Measurements from ENCODE around the gene IGFBP5.

Gene IGFBP5

DNA sequence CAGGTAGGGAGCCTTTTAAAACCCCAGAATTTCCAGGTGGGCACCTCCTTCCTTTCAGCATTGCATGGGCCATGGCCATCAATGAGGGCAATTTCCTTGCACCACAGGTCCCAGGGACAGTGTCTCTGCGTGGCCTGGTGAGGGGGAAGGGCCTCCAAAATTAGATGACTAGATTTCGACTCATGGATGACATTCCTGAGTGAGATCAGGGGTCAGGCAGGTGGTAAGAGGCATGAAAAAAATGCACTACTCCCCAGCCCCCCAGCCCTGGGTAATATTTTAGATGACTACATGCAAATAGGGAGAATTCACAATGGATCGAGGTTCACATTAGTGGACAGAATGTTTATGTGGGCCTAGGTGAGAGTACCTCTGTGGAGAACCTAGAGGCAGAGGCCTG, 19.0 kb upstream of the IGFBP5 start:
- no peaks in the 10 kb centered on the region for H3K9me3 ChIP-seq (ENCODE audit: control insufficient read depth in 2 of 2, low read length in 2 of 2)
- H3K4me3 ChIP-seq (ENCODE audit: low read length in 2 of 2), result no peak overlapping the region
- H3K27ac ChIP-seq (ENCODE audit: low read length), result peak overlapping the region; percentile 18
- no peaks in the 10 kb centered on the region for H3K36me3 ChIP-seq (ENCODE audit: control insufficient read depth in 2 of 2, insufficient read depth in 2 of 2, low read length in 2 of 2)
- H3K9ac ChIP-seq (ENCODE audit: low read length in 2 of 2), result no peak overlapping the region
- H3K4me1 ChIP-seq (ENCODE audit: control insufficient read depth, insufficient read depth, low read length), result peaks cover 50% of the 10 kb centered on the region
- no peaks in the 10 kb centered on the region for H3K27me3 ChIP-seq (ENCODE audit: control insufficient read depth in 1 of 2, insufficient read depth in 2 of 2, low read length in 2 of 2)

DNA sequence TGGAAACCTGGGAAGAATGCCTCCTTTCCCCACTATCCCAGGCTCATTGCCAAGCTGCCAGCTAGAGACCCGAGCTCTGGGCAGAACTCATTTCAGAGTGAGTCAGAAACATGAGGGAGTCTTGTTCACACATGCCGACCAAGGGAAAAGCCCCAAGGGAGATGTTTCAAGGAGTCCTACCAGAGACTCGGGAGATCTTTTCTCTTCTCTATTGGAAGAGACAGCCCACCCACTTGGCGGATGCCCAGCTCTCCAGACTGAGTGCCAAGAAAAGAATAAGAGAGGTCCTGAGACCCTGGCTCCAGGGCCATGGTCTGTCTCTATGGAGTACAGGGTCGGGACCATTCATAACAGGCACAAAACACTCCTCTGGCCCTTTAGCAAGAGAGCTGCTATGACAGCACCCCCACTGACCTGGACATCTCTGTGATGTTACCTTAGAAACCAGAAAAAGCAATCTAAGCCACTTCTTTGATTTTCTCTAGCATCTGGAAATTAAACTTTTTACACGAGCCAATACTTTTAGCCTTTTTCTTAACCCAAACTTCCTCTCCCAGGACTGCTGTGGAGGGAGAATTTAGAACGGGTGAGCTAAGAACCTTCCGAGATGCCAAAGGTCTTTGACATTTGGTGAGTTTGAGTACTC, 18.5 kb upstream of the IGFBP5 start:
- Histone ChIP-seq H3K27ac (ENCODE audit: low read length) (peak overlapping the region; percentile 37), H3K9me3 (ENCODE audit: control insufficient read depth in 2 of 2, low read length in 2 of 2) (no peaks in the 10 kb centered on the region), H3K4me1 (ENCODE audit: control insufficient read depth, insufficient read depth, low read length) (peaks cover 50% of the 10 kb centered on the region), H3K27me3 (ENCODE audit: control insufficient read depth in 1 of 2, insufficient read depth in 2 of 2, low read length in 2 of 2) (no peaks in the 10 kb centered on the region), H3K4me3 (ENCODE audit: low read length in 2 of 2) (no peak overlapping the region), H3K36me3 (ENCODE audit: control insufficient read depth in 2 of 2, insufficient read depth in 2 of 2, low read length in 2 of 2) (no peaks in the 10 kb centered on the region), H3K9ac (ENCODE audit: low read length in 2 of 2) (no peak overlapping the region)

DNA sequence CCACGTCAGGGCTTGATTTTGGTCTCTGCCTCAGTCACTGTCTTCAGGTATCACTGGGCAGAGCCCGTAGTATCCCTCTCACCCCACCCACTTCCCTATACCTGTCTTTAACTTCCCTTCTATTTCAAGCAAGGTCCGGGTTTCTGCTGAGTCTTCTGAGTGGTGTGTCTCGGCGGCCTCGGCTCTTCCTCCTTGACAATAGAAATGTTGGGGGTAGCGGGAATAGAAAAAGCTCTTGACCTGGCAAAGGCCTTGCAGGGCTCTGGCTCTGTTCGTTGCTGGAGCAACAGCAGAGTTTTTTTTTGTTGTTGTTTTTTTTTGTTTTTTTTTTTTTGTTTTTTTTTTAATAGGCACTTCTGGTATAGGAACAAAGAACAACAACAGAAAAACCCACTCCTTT, 16.0 kb upstream of the IGFBP5 start:
- Histone ChIP-seq H3K27ac (ENCODE audit: low read length) (peak overlapping the region; percentile 93), H3K4me3 (ENCODE audit: low read length in 2 of 2) (peak overlapping the region in 1 of 2 donors; percentile 49), H3K27me3 (ENCODE audit: control insufficient read depth in 1 of 2, insufficient read depth in 2 of 2, low read length in 2 of 2) (no peaks in the 10 kb centered on the region)

DNA sequence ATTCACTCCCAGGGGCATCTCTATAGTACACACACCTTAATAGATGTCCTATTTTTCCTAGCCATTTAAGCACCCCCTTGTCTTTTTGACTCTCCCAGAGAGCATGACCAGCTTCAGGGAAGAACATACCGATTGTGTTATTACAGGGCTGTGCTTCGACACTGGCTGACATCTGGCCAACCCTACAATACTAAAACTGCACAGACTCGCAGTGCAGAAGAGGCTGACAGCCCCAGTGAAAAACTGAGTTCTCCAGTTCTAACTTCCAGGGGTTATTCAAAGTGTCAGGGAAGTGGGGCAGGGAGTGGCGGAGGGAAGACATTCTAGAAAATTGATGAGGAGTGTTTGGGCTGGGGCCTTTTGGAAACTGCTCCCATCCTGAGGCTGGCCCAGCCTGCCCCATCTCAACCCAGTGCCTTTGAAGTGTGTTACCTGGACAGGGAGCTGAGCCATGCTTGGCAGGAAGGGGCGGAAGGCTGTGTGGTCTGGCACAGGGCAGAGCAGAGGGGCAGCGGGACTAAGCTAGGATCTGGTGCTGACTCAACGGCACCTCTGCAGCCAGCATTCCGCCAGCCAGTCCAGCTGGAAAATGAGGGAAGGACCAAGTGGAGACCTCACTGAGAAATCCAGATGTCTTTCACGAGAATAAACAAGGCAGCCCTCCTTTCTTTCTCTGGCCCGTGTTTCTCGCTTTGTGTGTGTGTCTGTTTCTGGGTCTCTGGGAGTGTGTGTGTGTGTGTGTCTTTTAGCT, 15.4 kb upstream of the IGFBP5 start:
- H3K36me3 ChIP-seq (ENCODE audit: control insufficient read depth in 2 of 2, insufficient read depth in 2 of 2, low read length in 2 of 2), result no peaks in the 10 kb centered on the region
- H3K9ac ChIP-seq (ENCODE audit: low read length in 2 of 2), result peak overlapping the region; percentile 11 to 58
- peak overlapping the region in 1 of 2 donors; percentile 49 for H3K4me3 ChIP-seq (ENCODE audit: low read length in 2 of 2)
- no peaks in the 10 kb centered on the region for H3K9me3 ChIP-seq (ENCODE audit: control insufficient read depth in 2 of 2, low read length in 2 of 2)
- H3K27ac ChIP-seq (ENCODE audit: low read length), result peak overlapping the region; percentile 93
- H3K4me1 ChIP-seq (ENCODE audit: control insufficient read depth, insufficient read depth, low read length), result peaks cover 37% of the 10 kb centered on the region
- no peaks in the 10 kb centered on the region for H3K27me3 ChIP-seq (ENCODE audit: control insufficient read depth in 1 of 2, insufficient read depth in 2 of 2, low read length in 2 of 2)

More for the DNA sequence above, 16.0 kb upstream of the IGFBP5 start:
- Histone ChIP-seq H3K9me3 (ENCODE audit: control insufficient read depth in 2 of 2, low read length in 2 of 2) (no peaks in the 10 kb centered on the region), H3K9ac (ENCODE audit: low read length in 2 of 2) (peak overlapping the region; percentile 11 to 58), H3K36me3 (ENCODE audit: control insufficient read depth in 2 of 2, insufficient read depth in 2 of 2, low read length in 2 of 2) (no peaks in the 10 kb centered on the region), H3K4me1 (ENCODE audit: control insufficient read depth, insufficient read depth, low read length) (peaks cover 40% of the 10 kb centered on the region)

DNA sequence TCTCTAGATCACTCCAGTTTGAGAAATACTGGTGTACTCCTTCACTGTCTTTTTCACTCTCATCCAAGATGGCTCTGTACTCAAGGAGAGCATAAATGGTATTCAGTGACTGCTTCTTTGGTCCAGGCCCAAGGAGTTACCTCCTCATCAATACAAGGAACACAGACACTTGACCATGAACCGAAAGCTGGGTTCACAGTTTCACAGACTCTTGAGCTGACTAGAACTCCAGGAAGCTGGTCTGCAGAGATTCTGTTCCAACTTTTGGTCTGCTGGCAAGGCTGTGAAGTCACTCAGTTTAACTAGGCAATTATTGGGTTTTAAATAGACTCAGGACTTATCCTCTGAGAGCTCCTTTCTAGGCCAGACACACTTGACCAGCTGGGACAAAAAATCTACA, 7.4 kb upstream of the IGFBP5 start:
- H3K36me3 ChIP-seq (ENCODE audit: control insufficient read depth in 2 of 2, insufficient read depth in 2 of 2, low read length in 2 of 2), result no peaks in the 10 kb centered on the region
- H3K4me3 ChIP-seq (ENCODE audit: low read length in 2 of 2), result no peak overlapping the region
- no peaks in the 10 kb centered on the region for H3K9me3 ChIP-seq (ENCODE audit: control insufficient read depth in 2 of 2, low read length in 2 of 2)
- no peak overlapping the region for H3K27ac ChIP-seq (ENCODE audit: low read length)
- peaks cover 24% of the 10 kb centered on the region for H3K4me1 ChIP-seq (ENCODE audit: control insufficient read depth, insufficient read depth, low read length)
- H3K9ac ChIP-seq (ENCODE audit: low read length in 2 of 2), result no peak overlapping the region
- no peaks in the 10 kb centered on the region for H3K27me3 ChIP-seq (ENCODE audit: control insufficient read depth in 1 of 2, insufficient read depth in 2 of 2, low read length in 2 of 2)

DNA sequence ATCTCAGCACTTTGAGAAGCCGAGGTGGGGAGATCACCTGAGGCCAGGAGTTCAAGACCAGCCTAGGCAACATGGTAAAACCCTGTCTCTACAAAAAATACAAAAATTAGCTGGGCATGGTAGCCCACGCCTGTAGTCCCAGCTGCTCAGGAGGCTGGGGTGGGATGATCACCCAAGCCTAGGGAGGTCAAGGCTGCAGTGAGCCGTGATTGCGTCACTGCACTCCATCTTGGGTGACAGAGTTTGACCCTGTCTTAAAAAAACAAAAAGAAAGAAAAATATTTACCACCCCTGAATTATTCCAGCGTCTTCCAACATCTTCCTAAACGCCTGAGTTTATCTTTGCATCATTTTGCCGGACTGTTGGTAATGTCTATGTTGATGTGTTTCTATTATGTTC, 6.2 kb upstream of the IGFBP5 start:
- peak overlapping the region; percentile 62 for H3K27ac ChIP-seq (ENCODE audit: low read length)
- no peaks in the 10 kb centered on the region for H3K9me3 ChIP-seq (ENCODE audit: control insufficient read depth in 2 of 2, low read length in 2 of 2)
- no peaks in the 10 kb centered on the region for H3K36me3 ChIP-seq (ENCODE audit: control insufficient read depth in 2 of 2, insufficient read depth in 2 of 2, low read length in 2 of 2)
- H3K27me3 ChIP-seq (ENCODE audit: control insufficient read depth in 1 of 2, insufficient read depth in 2 of 2, low read length in 2 of 2), result no peaks in the 10 kb centered on the region
- peaks cover 30% of the 10 kb centered on the region for H3K4me1 ChIP-seq (ENCODE audit: control insufficient read depth, insufficient read depth, low read length)
- H3K9ac ChIP-seq (ENCODE audit: low read length in 2 of 2), result no peak overlapping the region
- no peak overlapping the region for H3K4me3 ChIP-seq (ENCODE audit: low read length in 2 of 2)

DNA sequence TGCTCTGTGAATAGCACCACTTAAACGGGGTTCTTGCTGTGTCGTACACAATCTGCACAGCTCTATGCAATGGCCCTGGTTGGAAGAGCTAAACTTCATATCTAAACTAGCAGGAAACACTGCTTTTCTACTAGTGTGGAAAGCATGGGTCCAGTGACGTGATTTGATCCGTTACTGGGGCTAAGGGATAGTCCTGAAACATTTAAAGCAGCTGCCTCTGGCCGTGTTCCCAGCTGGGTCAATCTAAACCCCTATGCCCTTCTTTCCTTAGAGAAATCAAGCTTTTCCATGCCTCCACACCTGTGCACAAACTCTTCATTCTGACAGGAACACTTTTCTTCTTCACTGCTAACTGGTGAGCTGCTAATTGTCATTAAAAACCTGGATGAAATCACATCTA, 5.4 kb upstream of the IGFBP5 start:
- H3K9ac ChIP-seq (ENCODE audit: low read length in 2 of 2), result no peak overlapping the region
- peaks cover 37% of the 10 kb centered on the region for H3K4me1 ChIP-seq (ENCODE audit: control insufficient read depth, insufficient read depth, low read length)
- peak overlapping the region; percentile 62 for H3K27ac ChIP-seq (ENCODE audit: low read length)
- no peak overlapping the region for H3K4me3 ChIP-seq (ENCODE audit: low read length in 2 of 2)
- H3K9me3 ChIP-seq (ENCODE audit: control insufficient read depth in 2 of 2, low read length in 2 of 2), result no peaks in the 10 kb centered on the region
- no peaks in the 10 kb centered on the region for H3K27me3 ChIP-seq (ENCODE audit: control insufficient read depth in 1 of 2, insufficient read depth in 2 of 2, low read length in 2 of 2)
- H3K36me3 ChIP-seq (ENCODE audit: control insufficient read depth in 2 of 2, insufficient read depth in 2 of 2, low read length in 2 of 2), result no peaks in the 10 kb centered on the region

DNA sequence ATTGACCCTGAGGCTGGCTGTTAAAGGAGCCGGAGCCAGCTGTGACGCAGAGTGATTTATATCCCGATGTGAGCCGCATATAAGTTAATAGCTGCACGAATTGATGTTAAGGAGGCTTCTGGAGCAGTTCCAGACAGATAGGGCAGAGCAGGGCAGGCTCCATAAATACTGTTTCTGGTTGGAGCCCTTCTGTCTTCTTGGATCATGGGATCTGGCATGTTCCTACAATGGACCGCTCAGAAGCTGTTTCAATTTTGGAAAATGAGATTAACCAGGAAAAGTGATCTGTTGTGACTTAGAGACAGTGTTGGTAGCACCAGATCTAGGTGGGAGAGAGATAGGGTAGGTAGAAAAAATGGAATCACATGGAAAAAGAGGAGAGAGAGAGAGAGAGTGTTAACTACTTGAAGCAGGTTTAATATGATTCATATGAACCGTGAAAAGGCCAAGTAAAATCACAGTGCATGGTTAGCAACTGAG, 4.8 kb upstream of the IGFBP5 start:
- H3K27ac ChIP-seq (ENCODE audit: low read length), result peak overlapping the region; percentile 62
- no peaks in the 10 kb centered on the region for H3K36me3 ChIP-seq (ENCODE audit: control insufficient read depth in 2 of 2, insufficient read depth in 2 of 2, low read length in 2 of 2)
- no peaks in the 10 kb centered on the region for H3K9me3 ChIP-seq (ENCODE audit: control insufficient read depth in 2 of 2, low read length in 2 of 2)
- peaks cover 40% of the 10 kb centered on the region for H3K4me1 ChIP-seq (ENCODE audit: control insufficient read depth, insufficient read depth, low read length)
- peak overlapping the region in 1 of 2 donors; percentile 40 for H3K4me3 ChIP-seq (ENCODE audit: low read length in 2 of 2)
- no peaks in the 10 kb centered on the region for H3K27me3 ChIP-seq (ENCODE audit: control insufficient read depth in 1 of 2, insufficient read depth in 2 of 2, low read length in 2 of 2)
- peak overlapping the region; percentile 1 to 23 for H3K9ac ChIP-seq (ENCODE audit: low read length in 2 of 2)

DNA sequence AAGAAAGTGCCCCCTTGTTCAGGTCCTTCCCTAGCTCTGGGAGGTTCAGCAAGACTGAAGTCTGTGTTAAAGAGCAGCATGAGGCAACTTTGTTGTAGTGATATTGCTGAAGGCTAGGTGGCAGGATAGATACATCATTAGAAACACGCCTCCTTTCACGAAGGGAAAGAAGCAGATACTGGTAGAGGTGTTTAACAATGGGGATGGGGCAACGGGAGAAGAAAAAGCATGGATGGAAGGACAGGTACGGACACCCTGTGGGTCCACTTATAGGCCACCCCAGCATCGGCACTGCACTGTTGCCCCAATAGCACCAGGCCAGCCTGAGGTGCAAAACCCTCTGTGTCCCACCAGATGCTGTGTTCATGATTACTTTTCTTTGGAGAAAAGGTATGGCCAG, 3.5 kb upstream of the IGFBP5 start:
- H3K27me3 ChIP-seq (ENCODE audit: control insufficient read depth in 1 of 2, insufficient read depth in 2 of 2, low read length in 2 of 2), result no peaks in the 10 kb centered on the region
- H3K4me1 ChIP-seq (ENCODE audit: control insufficient read depth, insufficient read depth, low read length), result peaks cover 43% of the 10 kb centered on the region
- H3K27ac ChIP-seq (ENCODE audit: low read length), result peak overlapping the region; percentile 62

DNA sequence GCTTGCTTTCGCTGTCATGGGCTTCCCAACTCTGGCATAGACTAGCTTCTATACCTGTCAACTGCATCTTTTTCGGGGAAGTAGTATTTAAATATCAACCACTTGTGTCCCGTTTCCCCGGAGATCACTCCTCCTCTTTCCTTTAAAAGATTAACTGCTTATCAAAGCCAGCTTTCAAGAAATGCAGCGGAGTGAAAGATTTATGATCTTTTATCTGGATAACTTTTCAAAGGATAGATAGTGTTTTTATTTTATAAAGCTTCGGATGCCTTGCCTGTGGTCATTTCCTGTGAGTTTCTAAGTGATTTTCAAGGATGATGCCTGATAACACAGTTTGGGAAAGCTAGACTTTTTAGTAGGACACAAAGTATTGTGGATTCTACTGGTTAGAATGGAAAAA, 2.9 kb upstream of the IGFBP5 start:
- H3K36me3 ChIP-seq (ENCODE audit: control insufficient read depth in 2 of 2, insufficient read depth in 2 of 2, low read length in 2 of 2), result no peaks in the 10 kb centered on the region
- no peaks in the 10 kb centered on the region for H3K9me3 ChIP-seq (ENCODE audit: control insufficient read depth in 2 of 2, low read length in 2 of 2)
- peaks cover 45% of the 10 kb centered on the region for H3K4me1 ChIP-seq (ENCODE audit: control insufficient read depth, insufficient read depth, low read length)
- H3K9ac ChIP-seq (ENCODE audit: low read length in 2 of 2), result no peak overlapping the region
- no peaks in the 10 kb centered on the region for H3K27me3 ChIP-seq (ENCODE audit: control insufficient read depth in 1 of 2, insufficient read depth in 2 of 2, low read length in 2 of 2)
- H3K27ac ChIP-seq (ENCODE audit: low read length), result no peak overlapping the region
- H3K4me3 ChIP-seq (ENCODE audit: low read length in 2 of 2), result no peak overlapping the region

More for the DNA sequence above, 3.5 kb upstream of the IGFBP5 start:
- Histone ChIP-seq H3K4me3 (ENCODE audit: low read length in 2 of 2) (no peak overlapping the region), H3K9ac (ENCODE audit: low read length in 2 of 2) (no peak overlapping the region), H3K9me3 (ENCODE audit: control insufficient read depth in 2 of 2, low read length in 2 of 2) (no peaks in the 10 kb centered on the region), H3K36me3 (ENCODE audit: control insufficient read depth in 2 of 2, insufficient read depth in 2 of 2, low read length in 2 of 2) (no peaks in the 10 kb centered on the region)

Data from stomach smooth muscle (tissue), 2 donors.